Smooth muscle cell (in vitro differentiated cells): ENCODE data around the gene DLGAP3. TPM values are rescaled to one million over a fixed set of nuclear protein-coding genes. Genes with fewer than 3 reads are reported as not detected.

Source experiments
- DNase-seq: peaks from one replicate; lab custom pipeline; 2025; ENCODE audit not compliant: unreplicated experiment; lab: John Stamatoyannopoulos, UW
- H2AFZ ChIP-seq: fragments of 200-600 bp; sonication (generic); 2 replicates; pipeline ENCODE4 v1.6.0; 2016; ENCODE audit warnings: antibody characterized with exemption, low read depth, mild to moderate bottlenecking
- H3F3A ChIP-seq: fragments of 200-600 bp; sonication (generic); 2 replicates; pipeline ENCODE4 v1.6.0; 2017; ENCODE audit warnings: antibody characterized with exemption, low read depth
- H3K27ac ChIP-seq: fragments of 200-600 bp; sonication (generic); 2 replicates; pipeline ENCODE4 v1.5.1; 2016; ENCODE audit warnings: low read depth, mild to moderate bottlenecking
- H3K27me3 ChIP-seq: fragments of 200-600 bp; sonication (generic); 2 replicates; pipeline ENCODE4 v1.6.1; 2016; ENCODE audit warnings: low read depth, mild to moderate bottlenecking
- H3K36me3 ChIP-seq: fragments of 200-600 bp; sonication (generic); 2 replicates; pipeline ENCODE4 v1.5.1; 2016; ENCODE audit warnings: low read depth
- H3K4me1 ChIP-seq: fragments of 200-600 bp; sonication (generic); 2 replicates; pipeline ENCODE4 v1.5.1; 2016; ENCODE audit warnings: low read depth
- H3K4me2 ChIP-seq: fragments of 200-600 bp; sonication (generic); 2 replicates; pipeline ENCODE4 v1.6.0; 2016; ENCODE audit warnings: mild to moderate bottlenecking
- H3K4me3 ChIP-seq: fragments of 200-600 bp; sonication (generic); 2 replicates; pipeline ENCODE4 v1.5.1; 2016; ENCODE audit warnings: mild to moderate bottlenecking
- H3K79me2 ChIP-seq: fragments of 200-600 bp; sonication (generic); 2 replicates; pipeline ENCODE4 v1.6.0; 2016; ENCODE audit warnings: low read depth, mild to moderate bottlenecking
- H3K9ac ChIP-seq: fragments of 200-600 bp; sonication (generic); 2 replicates; pipeline ENCODE4 v1.6.0; 2016; ENCODE audit warnings: low read depth
- H3K9me3 ChIP-seq: fragments of 200-600 bp; sonication (generic); replicated peaks from 2 replicates; pipeline ENCODE4 v1.5.1; 2016; ENCODE audit warnings: low read depth
- H4K20me1 ChIP-seq: fragments of 200-600 bp; sonication (generic); 2 replicates; pipeline ENCODE4 v1.6.0; 2016; ENCODE audit warnings: low read depth
- CTCF ChIP-seq: fragments of 200-600 bp; sonication (generic); IDR thresholded peaks from 2 replicates; pipeline ENCODE4 v1.5.1; 2017; ENCODE audit warnings: borderline replicate concordance, mild to moderate bottlenecking, antibody characterized with exemption; ENCODE audit not compliant: insufficient read depth, poor library complexity, severe bottlenecking
- WGBS: methylation state at CpG from one replicate; pipeline ENCODE4 v1.1.7; 2016; ENCODE audit warnings: low lambda C conversion rate; 5-methylcytosine and 5-hydroxymethylcytosine counted together
- polyA plus RNA-seq: library from polyadenylated mRNA; unstranded; fragments of >200 nt; fragmentation: Nextera tagmentation; extraction: Ambion mirVana; gene quantifications from 2 replicates; pipeline ENCODE4 v1.2.1, GENCODE V29; 2016
- total RNA-seq: library from RNA; depleted of rRNA; stranded (reverse); fragments of >200 nt; gene quantifications from 2 replicates; pipeline ENCODE4 v1.2.3, GENCODE V29; 2014

Gene DLGAP3
- total and polyA plus RNA-seq, 2 experiments from 2014 or later = not detected

DNA sequence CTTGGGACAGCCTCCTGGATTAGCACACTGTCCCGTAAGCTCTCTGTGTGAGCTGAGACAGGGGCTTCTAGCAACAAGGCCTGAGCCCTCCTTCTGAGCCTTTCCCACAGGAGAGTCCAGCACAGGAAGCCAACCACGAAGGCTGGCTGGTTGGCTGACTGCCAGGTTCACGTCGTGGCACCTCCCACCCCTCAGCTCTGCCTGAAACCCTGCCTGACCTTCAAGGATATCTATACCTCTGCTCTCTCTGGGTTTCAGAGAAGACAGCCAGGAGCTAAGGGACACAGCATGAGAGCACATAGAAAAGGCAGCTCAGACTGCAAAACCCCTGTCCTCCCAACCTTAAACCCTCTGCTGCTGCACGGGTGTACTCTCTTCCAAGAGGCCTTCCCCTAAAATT is 13.9 kb downstream of the DLGAP3 start:
- H2AFZ ChIP-seq = no peak overlapping the region
- no peak overlapping the region for H3K27ac ChIP-seq
- no peaks in the 10 kb centered on the region for H3K27me3 ChIP-seq
- no peaks in the 10 kb centered on the region for H4K20me1 ChIP-seq
- H3K4me3 ChIP-seq = no peak overlapping the region
- no peaks in the 10 kb centered on the region for H3F3A ChIP-seq
- no peaks in the 10 kb centered on the region for H3K79me2 ChIP-seq
- no peaks in the 10 kb centered on the region for H3K36me3 ChIP-seq
- 56% methylated on average over 5 of the region's 5 CpGs for WGBS
- H3K4me1 ChIP-seq = no peaks in the 10 kb centered on the region
- no peaks in the 10 kb centered on the region for H3K9me3 ChIP-seq
- H3K9ac ChIP-seq = no peak overlapping the region
- H3K4me2 ChIP-seq = no peak overlapping the region
- TF ChIP-seq CTCF = no peak
- no peak for DNase-seq

DNA sequence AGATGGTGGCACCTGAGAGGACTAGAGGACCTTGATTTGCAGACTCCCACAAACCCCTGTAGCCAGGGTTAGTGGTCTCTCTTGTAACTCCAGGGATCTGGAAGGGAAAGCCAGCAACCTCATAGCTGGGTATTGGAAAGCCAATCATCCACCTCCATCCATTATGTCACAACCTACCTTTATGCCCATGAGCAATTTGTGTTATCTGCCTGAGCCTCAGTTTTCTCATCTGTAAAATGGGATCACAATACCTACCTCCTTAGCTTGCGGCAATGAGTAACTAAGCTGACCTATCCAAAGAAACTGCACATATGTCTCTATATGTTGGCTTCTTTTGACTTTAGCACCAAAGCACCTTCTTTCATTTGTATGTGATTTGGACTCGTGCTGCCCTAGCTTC is 14.5 kb downstream of the DLGAP3 start:
- no peaks in the 10 kb centered on the region for H4K20me1 ChIP-seq
- no peaks in the 10 kb centered on the region for H3K27me3 ChIP-seq
- DNase-seq = no peak
- no peaks in the 10 kb centered on the region for H3K9me3 ChIP-seq
- H3K4me2 ChIP-seq = no peak overlapping the region
- no peaks in the 10 kb centered on the region for H3K36me3 ChIP-seq
- no peak overlapping the region for H3K4me3 ChIP-seq
- no peak overlapping the region for H3K9ac ChIP-seq
- no peak overlapping the region for H3K27ac ChIP-seq
- no peak overlapping the region for H2AFZ ChIP-seq
- no peaks in the 10 kb centered on the region for H3F3A ChIP-seq
- no peak for TF ChIP-seq CTCF
- H3K4me1 ChIP-seq = no peaks in the 10 kb centered on the region
- H3K79me2 ChIP-seq = no peaks in the 10 kb centered on the region
- 97% methylated on average over 2 of the region's 2 CpGs for WGBS

- H4K20me1 ChIP-seq = no peaks in the 10 kb centered on the region
- no peaks in the 10 kb centered on the region for H3F3A ChIP-seq
- no peaks in the 10 kb centered on the region for H3K9me3 ChIP-seq
- no peak overlapping the region for H3K9ac ChIP-seq
- no peak overlapping the region for H2AFZ ChIP-seq
- 79% methylated on average over 8 of the region's 8 CpGs for WGBS
- no peaks in the 10 kb centered on the region for H3K79me2 ChIP-seq
- H3K36me3 ChIP-seq = no peaks in the 10 kb centered on the region
- DNase-seq = no peak
- H3K27ac ChIP-seq = no peak overlapping the region
- no peaks in the 10 kb centered on the region for H3K4me1 ChIP-seq
- no peak for TF ChIP-seq CTCF
- H3K4me2 ChIP-seq = no peak overlapping the region
- peaks cover 3% of the 10 kb centered on the region for H3K27me3 ChIP-seq
- H3K4me3 ChIP-seq = no peak overlapping the region
These were observed 18.0 kb downstream of the DLGAP3 start for GRCh38 chr1:34911465-34911864.

- H3K9me3 ChIP-seq = no peaks in the 10 kb centered on the region
- no peak overlapping the region for H3K4me3 ChIP-seq
- no peak for TF ChIP-seq CTCF
- no peaks in the 10 kb centered on the region for H3F3A ChIP-seq
- no peaks in the 10 kb centered on the region for H4K20me1 ChIP-seq
- H3K4me2 ChIP-seq = no peak overlapping the region
- no peaks in the 10 kb centered on the region for H3K4me1 ChIP-seq
- no peaks in the 10 kb centered on the region for H3K79me2 ChIP-seq
- H3K27ac ChIP-seq = no peak overlapping the region
- H3K9ac ChIP-seq = no peak overlapping the region
- no peak for DNase-seq
- H2AFZ ChIP-seq = no peak overlapping the region
- 73% methylated on average over 4 of the region's 4 CpGs for WGBS
- no peaks in the 10 kb centered on the region for H3K36me3 ChIP-seq
- H3K27me3 ChIP-seq = peaks cover 3% of the 10 kb centered on the region
These were observed 19.0 kb downstream of the DLGAP3 start for GRCh38 chr1:34910425-34910824.
